NT2/D1 (cell line): ENCODE results near the gene KRT3.

Experiments used
- SUZ12 ChIP-seq: IDR thresholded peaks from 2 replicates; pipeline ENCODE4 v1.6.1; 2011; ENCODE audit not compliant: insufficient read length, insufficient read depth; ENCODE audit errors: extremely low read depth
- YY1 ChIP-seq: IDR thresholded peaks from 2 replicates; pipeline ENCODE4 v1.6.1; 2011; ENCODE audit not compliant: insufficient read length, insufficient read depth

GRCh38 chr12:52806821-52807543 lies 11.1 kb upstream of the KRT3 start:
- no peak for TF ChIP-seq SUZ12
- TF ChIP-seq YY1 = no peak
